IPS DF 6.9 (cell line): ENCODE results near the gene ABL2.
A peak's percentile ranks its signal among the peaks of the same experiment; 100 is the strongest.
"Not testable (repeated sequence)": the region's sequence is repeated elsewhere in the genome, so short reads cannot be mapped to it uniquely, and the experiment has no call there.

Experiments used
- DNase-seq: peaks from one replicate; pipeline ENCODE4 v3.0.0-alpha.2; 2013; ENCODE audit warnings: low read depth, low spot score
- H3K27ac ChIP-seq: one replicate; pipeline ENCODE4 v1.5.1; 2013; ENCODE audit warnings: low read length, control low read depth
- H3K27me3 ChIP-seq: 2 replicates; pipeline ENCODE4 v1.6.1; 2013; ENCODE audit warnings: mild to moderate bottlenecking, low read length; ENCODE audit not compliant: control insufficient read depth, insufficient read depth
- H3K36me3 ChIP-seq: 2 replicates; pipeline ENCODE4 v1.6.1; 2013; ENCODE audit warnings: low read length; ENCODE audit not compliant: control insufficient read depth, insufficient read depth
- H3K4me1 ChIP-seq: 2 replicates; pipeline ENCODE4 v1.6.1; 2013; ENCODE audit warnings: low read length; ENCODE audit not compliant: control insufficient read depth, insufficient read depth
- H3K4me3 ChIP-seq: 2 replicates; pipeline ENCODE4 v1.5.1; 2013; ENCODE audit warnings: mild to moderate bottlenecking, low read length
- H3K9me3 ChIP-seq: 2 replicates; pipeline ENCODE4 v1.6.1; 2013; ENCODE audit warnings: low read length, inconsistent platforms; ENCODE audit not compliant: control insufficient read depth, insufficient read depth
- WGBS: extraction: QIAGEN DNeasy Blood & Tissue Kit; methylation state at CpG from one replicate; pipeline ENCODE4 v1.1.7; 2013; ENCODE audit warnings: mixed read lengths, missing lambda C conversion rate; ENCODE audit not compliant: insufficient read length, insufficient coverage; 5-methylcytosine and 5-hydroxymethylcytosine counted together

Gene ABL2

DNA sequence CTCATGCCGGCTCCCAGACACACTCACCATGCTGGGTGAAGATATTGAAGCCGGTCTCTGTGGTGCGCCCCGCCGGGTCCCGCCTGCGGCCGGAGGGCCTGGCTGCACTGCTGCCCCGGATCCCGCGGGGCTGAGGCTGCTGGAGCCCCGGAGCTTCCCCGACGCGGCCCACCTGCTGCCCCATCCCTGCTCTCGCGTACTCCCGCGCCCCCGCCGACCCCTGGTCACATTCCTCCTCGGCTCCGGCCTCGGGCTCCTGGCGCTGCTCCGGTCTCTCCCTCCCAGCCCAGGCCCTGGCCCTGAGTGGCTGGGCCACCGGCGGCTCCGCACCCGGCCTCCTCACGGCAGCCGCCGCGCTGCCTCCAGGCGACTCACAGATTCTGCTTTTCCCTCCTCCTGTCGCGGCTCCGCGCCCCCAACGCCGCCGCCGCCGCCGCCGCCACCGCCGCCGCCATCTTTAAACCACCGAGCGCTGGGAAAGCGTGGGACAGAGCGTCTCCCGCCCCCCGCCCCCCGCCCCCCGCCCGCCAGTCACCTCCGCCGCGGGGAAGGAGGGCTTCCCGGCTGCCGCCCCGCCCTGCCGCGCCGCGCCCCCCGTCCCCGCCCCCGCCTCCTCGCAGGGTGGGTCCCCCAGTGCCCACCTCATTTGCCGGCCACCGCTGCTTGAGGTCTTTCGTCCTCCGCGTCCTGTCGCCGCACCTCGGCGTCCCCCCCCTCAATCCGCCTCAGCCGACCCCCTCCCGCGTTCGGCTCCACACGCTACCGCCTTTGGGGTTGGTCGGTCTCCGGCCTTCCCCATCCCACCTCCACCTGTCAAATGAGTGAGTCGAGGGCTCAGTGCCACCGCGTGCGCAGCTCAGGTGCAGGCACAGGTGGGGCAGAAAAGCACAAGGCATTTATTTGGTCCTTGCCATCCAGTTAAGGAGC is at the start of gene ABL2:
Gene ABL2, minus strand, starts transcription at position 464 of the 927 bp plus-strand sequence. Its CDS starts 280 bp downstream, at position 184.
- no peaks in the 10 kb centered on the region for H3K27me3 ChIP-seq
- peak within 1 kb of the TSS; percentile 94 for H3K4me3 ChIP-seq
- H3K27ac ChIP-seq: no peak within 1 kb of the TSS
- H3K4me1 ChIP-seq: no peaks in the 10 kb centered on the region
- no peak for DNase-seq
- no peaks in the 10 kb centered on the region for H3K9me3 ChIP-seq
- WGBS: no CpG with 5 or more reads among the region's 94 CpGs
- H3K36me3 ChIP-seq: no peaks in the 10 kb centered on the region

DNA sequence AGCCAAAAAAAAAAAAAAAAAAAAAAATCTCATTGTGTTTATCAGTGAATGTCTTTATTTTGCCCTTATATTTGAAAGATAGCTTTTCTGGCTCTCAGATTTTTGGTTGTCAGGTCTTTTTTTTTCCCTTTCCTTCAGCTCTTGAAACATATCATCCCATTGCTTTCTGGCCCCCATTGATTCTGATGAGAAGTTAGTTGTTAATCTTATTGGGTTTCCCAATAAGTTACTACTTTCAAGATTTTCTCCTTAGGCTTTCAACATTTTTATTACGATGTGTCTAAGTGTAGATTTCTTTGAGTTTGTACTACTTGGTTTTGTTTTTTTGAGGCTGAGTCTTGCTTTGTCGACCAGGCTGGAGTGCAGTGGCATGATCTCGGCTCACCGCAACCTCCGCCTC is 49.4 kb upstream of the ABL2 start:
- no peak for DNase-seq
- no peaks in the 10 kb centered on the region for H3K27me3 ChIP-seq
- no CpG with 5 or more reads among the region's 5 CpGs for WGBS
- H3K27ac ChIP-seq: no peak overlapping the region
- H3K36me3 ChIP-seq: no peaks in the 10 kb centered on the region
- no peak overlapping the region for H3K4me3 ChIP-seq
- no peaks in the 10 kb centered on the region for H3K4me1 ChIP-seq
- H3K9me3 ChIP-seq: no peaks in the 10 kb centered on the region

DNA sequence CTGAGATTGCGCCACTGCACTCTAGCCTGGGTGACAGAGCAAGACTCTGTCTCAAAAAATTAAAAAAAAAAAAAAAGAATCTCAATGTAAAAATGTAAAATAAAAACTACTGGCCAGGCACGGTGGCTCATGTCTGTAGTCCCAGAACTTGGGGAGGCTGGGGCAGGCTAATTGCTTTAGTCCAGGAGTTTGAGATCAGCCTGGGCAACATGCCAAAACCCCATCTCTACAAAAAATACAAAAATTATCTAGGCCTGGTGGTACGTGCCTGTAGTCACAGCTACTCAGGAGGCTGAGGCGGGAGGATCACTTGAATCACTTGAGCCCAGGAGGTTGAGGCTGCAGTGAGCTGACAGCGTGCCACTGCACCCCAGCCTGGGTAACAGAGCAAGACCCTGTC is 44.9 kb upstream of the ABL2 start:
- H3K27me3 ChIP-seq, H3K27ac ChIP-seq, H3K9me3 ChIP-seq, DNase-seq, H3K4me3 ChIP-seq, H3K4me1 ChIP-seq, H3K36me3 ChIP-seq: not testable (repeated sequence)
- WGBS: no CpG with 5 or more reads among the region's 5 CpGs

DNA sequence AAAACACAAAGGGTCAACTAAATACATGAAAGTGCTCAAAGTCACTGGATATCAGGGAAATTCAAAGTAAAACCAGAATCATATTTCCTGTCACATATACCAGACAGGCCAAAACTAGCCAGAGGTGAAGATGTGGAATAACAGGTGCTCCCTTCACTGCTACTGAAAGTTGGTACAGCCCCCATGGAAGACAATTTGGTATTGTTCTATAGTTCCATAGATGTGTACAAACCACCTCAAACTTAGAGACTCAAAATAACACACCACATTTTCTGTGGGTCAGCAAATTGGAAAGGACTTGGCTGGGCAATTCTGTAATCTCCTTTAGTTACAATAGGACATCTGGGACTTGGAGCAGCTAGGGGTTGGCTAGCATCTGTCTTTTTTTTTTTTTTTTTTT is 39.6 kb upstream of the ABL2 start:
- no peak for DNase-seq
- H3K4me3 ChIP-seq: no peak overlapping the region
- no peaks in the 10 kb centered on the region for H3K36me3 ChIP-seq
- no peaks in the 10 kb centered on the region for H3K9me3 ChIP-seq
- H3K4me1 ChIP-seq: no peaks in the 10 kb centered on the region
- H3K27me3 ChIP-seq: no peaks in the 10 kb centered on the region
- H3K27ac ChIP-seq: no peak overlapping the region

DNA sequence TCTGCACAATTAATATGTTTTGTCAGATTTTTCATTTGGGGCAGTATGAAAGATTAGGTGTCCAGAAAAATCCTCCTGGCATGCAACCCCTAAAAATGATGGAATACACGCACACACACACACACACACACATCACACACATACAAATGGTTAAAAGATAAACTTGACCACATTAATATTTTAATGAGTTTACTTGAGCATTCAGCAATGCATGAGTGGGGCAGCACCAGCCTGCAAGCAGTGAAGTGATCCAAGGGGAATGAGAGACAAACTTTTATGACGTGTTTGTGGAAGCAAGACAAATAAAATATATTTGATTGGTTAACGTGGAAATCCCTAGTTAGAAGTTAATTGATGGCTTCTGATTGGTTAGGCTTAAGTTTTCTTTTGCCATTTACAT is 35.0 kb upstream of the ABL2 start:
- Histone ChIP-seq H3K4me1 (no peaks in the 10 kb centered on the region), H3K27me3 (no peaks in the 10 kb centered on the region), H3K27ac (no peak overlapping the region), H3K9me3 (no peaks in the 10 kb centered on the region), H3K4me3 (no peak overlapping the region), H3K36me3 (no peaks in the 10 kb centered on the region)
- whole genome bisulfite sequencing: 100% methylated on average over 1 of the region's 3 CpGs
- DNase-seq: no peak

DNA sequence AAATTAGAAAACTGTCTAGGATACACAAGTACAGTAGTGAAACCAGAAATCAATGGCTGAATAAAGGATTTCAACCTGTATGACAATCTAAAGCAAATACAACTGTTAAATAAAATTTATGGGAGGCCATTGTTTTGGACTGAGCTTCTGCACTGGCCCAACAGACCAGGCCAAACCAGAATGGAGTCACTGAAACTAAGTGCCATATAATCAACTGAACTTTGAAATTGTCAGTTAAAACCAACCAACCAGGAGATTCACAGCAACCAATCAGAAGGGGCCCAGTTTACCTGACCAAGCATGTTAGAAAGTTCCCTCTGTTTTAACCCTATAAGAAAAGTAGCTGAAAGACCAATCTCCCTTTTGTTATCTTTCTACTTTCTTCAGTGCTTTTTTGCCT is 33.6 kb upstream of the ABL2 start:
- Histone ChIP-seq H3K27me3 (no peaks in the 10 kb centered on the region), H3K27ac (no peak overlapping the region)
- no peak for DNase-seq

DNA sequence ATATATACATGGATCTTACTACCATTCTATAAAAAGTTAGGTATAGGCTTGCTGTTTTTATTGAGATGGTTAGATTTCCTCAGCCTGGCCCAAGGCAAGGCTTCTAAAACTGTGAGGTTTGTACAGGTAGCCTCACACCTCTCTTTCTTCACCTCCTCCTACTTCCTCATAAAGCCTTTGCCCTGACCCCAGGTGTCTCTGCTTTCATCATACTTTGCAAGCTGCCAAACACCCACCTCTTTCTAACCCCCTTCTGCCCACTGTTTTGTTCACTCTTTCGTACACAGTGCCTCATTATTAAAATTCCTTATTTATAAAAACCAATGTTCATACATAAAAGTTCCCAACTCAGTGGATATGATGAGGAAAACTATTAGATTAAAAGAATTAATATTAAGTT is 32.7 kb upstream of the ABL2 start:
- Histone ChIP-seq H3K36me3 (no peaks in the 10 kb centered on the region), H3K27ac (no peak overlapping the region), H3K27me3 (no peaks in the 10 kb centered on the region), H3K4me3 (no peak overlapping the region), H3K9me3 (no peaks in the 10 kb centered on the region), H3K4me1 (no peaks in the 10 kb centered on the region)
- no CpG with 5 or more reads among the region's 1 CpG for WGBS
- no peak for DNase-seq

More for the DNA sequence above, 33.6 kb upstream of the ABL2 start:
- Histone ChIP-seq H3K4me1 (no peaks in the 10 kb centered on the region), H3K4me3 (no peak overlapping the region), H3K36me3 (no peaks in the 10 kb centered on the region), H3K9me3 (no peaks in the 10 kb centered on the region)

DNA sequence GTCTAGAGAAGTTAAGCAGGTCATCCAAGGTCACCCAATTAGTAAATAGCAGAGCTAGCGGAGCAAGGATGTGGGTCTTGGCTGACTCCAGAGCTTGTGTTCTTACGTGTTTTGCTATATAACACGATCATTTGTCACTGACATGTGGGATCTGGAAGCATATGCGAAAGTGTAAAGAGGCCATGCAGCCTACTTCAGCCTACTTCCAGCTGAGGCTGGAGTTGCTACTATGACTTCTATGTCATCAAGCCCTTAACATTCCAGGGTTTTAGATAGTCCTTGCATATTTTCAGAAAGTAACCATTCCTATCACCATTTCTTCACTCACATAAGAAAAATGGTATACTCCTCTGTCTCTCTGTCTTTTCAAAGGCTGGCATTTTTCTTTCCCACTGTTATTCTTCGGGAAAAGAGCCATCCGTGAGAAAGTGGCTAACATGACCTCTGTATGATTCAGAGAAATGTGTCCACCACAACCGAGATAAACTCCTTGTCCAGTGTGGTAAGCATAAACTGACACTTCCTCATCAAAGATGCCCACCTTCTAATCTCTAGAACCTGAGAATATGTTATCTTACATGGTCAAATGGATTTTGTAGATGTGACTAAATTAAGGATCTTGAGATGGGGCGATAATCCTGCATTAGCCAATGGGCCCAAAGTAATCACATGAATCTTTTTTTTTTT is 24.0 kb upstream of the ABL2 start:
- no peaks in the 10 kb centered on the region for H3K4me1 ChIP-seq
- H3K27ac ChIP-seq: no peak overlapping the region
- no peak for DNase-seq
- no CpG with 5 or more reads among the region's 8 CpGs for WGBS
- no peaks in the 10 kb centered on the region for H3K9me3 ChIP-seq
- no peak overlapping the region for H3K4me3 ChIP-seq
- H3K36me3 ChIP-seq: no peaks in the 10 kb centered on the region
- no peaks in the 10 kb centered on the region for H3K27me3 ChIP-seq

DNA sequence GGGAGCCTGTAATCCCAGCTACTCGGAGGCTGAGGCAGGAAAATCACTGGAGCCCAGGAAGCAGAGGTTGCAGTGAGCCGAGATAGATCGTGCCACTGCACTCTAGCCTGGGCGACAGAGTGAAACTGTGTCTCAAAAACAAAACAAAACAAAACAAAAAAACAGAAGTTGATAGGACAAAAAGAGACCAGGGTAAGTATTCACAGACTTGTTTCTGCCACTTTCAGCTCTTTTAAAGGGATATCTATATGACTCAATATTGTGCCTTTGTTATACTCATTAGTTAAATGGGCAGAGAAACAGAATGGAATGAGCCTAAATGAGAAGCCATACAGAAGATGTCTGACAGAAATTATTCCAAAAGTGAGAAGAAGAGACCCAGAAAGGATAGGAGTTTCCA is 23.1 kb upstream of the ABL2 start:
- DNase-seq: no peak

DNA sequence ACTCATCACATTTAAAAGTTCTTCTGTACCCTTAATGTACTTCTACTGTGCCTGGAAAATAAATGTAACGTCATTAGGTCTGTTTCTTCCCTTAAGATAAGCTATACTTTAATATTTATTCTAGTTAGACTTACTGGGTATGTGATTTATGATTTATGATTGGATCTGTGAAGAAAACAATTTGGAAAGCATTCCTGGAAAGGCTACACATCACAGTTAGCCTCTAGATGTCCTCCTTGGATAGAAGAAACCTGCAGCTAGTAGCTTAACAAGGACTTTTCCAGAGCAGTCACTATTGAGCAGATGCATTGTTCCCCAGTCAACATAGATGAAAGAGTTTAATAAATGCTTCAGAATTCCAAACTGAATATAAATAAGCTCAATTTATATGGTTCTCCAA is 22.2 kb upstream of the ABL2 start:
- H3K27ac ChIP-seq: no peak overlapping the region
- no peak overlapping the region for H3K4me3 ChIP-seq
- no peaks in the 10 kb centered on the region for H3K9me3 ChIP-seq
- DNase-seq: no peak
- H3K36me3 ChIP-seq: no peaks in the 10 kb centered on the region
- no peaks in the 10 kb centered on the region for H3K4me1 ChIP-seq
- WGBS: no CpG with 5 or more reads among the region's 1 CpG
- no peaks in the 10 kb centered on the region for H3K27me3 ChIP-seq

More for the DNA sequence above, 23.1 kb upstream of the ABL2 start:
- no CpG with 5 or more reads among the region's 4 CpGs for WGBS
- H3K9me3 ChIP-seq: no peaks in the 10 kb centered on the region
- no peak overlapping the region for H3K4me3 ChIP-seq
- H3K4me1 ChIP-seq: no peaks in the 10 kb centered on the region
- no peak overlapping the region for H3K27ac ChIP-seq
- H3K27me3 ChIP-seq: no peaks in the 10 kb centered on the region
- H3K36me3 ChIP-seq: no peaks in the 10 kb centered on the region
